H1 (cell line): ENCODE measurements around the gene ADSS1. TPM values are rescaled to one million over a fixed set of nuclear protein-coding genes. Genes with fewer than 3 reads are reported as not detected.

Experiments
- CTCF ChIA-PET: fragments of 300-600 bp; sonication (Branson Sonifier 250); formaldehyde crosslinking; loops from one replicate; lab custom pipeline; 2021; ENCODE audit not compliant: partially characterized antibody; lab: Charles Lee
- POLR2A ChIA-PET: fragments of 300-600 bp; sonication (Branson Sonifier 250); formaldehyde crosslinking; loops from one replicate; lab custom pipeline; 2021; ENCODE audit warnings: inconsistent platforms; ENCODE audit not compliant: partially characterized antibody; lab: Charles Lee
- DNase-seq, 2 experiments: peaks; one replicate each; pipeline versions ENCODE4 v3.0.0 to v3.0.0-alpha.2; 2010 to 2022; ENCODE audit warnings: low spot score in 2 of 2, low read depth in 1 of 2, mixed read lengths in 1 of 2
- FAIRE-seq: peaks from 2 replicates; lab custom pipeline; 2011; peaks lifted over from hg19 to GRCh38; lab: Jason Lieb, UNC
- H2AFZ ChIP-seq: 2 replicates; pipeline ENCODE4 v1.8.1; 2012; ENCODE audit warnings: low read length, inconsistent platforms
- H2AK5ac ChIP-seq: 2 replicates; pipeline ENCODE4 v1.6.1; 2013; ENCODE audit warnings: low read depth, low read length
- H2BK120ac ChIP-seq: replicated peaks from 2 replicates; pipeline ENCODE3; 2013; ENCODE audit warnings: low read depth, low read length, inconsistent platforms
- H2BK12ac ChIP-seq: 2 replicates; pipeline ENCODE4 v1.6.1; 2013; ENCODE audit warnings: low read depth, low read length
- H2BK15ac ChIP-seq: 2 replicates; pipeline ENCODE4 v1.6.1; 2013; ENCODE audit warnings: low read length
- H2BK20ac ChIP-seq: 2 replicates; pipeline ENCODE4 v1.6.1; 2013; ENCODE audit warnings: low read length
- H2BK5ac ChIP-seq: 2 replicates; pipeline ENCODE4 v1.6.1; 2013; ENCODE audit warnings: low read depth, low read length
- H3K14ac ChIP-seq: 2 replicates; pipeline ENCODE4 v1.6.1; 2013; ENCODE audit warnings: inconsistent platforms; ENCODE audit not compliant: insufficient read length
- H3K18ac ChIP-seq: 2 replicates; pipeline ENCODE4 v1.6.1; 2013; ENCODE audit warnings: low read length; ENCODE audit errors: extremely low read depth
- H3K23ac ChIP-seq: 2 replicates; pipeline ENCODE4 v1.6.1; 2013; ENCODE audit warnings: inconsistent platforms; ENCODE audit not compliant: insufficient read length
- H3K23me2 ChIP-seq: 2 replicates; pipeline ENCODE4 v1.6.1; 2013; ENCODE audit warnings: low read depth, low read length
- H3K27ac ChIP-seq: 2 replicates; pipeline ENCODE4 v1.6.1; 2011; ENCODE audit warnings: low read depth, low read length, inconsistent platforms
- H3K27me3 ChIP-seq, 4 experiments: replicated peaks in 1 of 4; 1 replicate in 1 of 4; 2 replicates in 3 of 4; pipeline versions ENCODE4 v1.6.1 to v1.8.1; 2011 to 2013; ENCODE audit warnings: low read length in 3 of 4, mild to moderate bottlenecking in 3 of 4, inconsistent platforms in 2 of 4, mixed read lengths in 2 of 4, moderate library complexity in 1 of 4; ENCODE audit not compliant: control insufficient read depth in 3 of 4, insufficient read depth in 3 of 4; ENCODE audit errors: extremely low read depth in 1 of 4
- H3K36me3 ChIP-seq, 4 experiments: 2 replicates each; pipeline versions ENCODE4 v1.6.1 to v1.8.1; 2011 to 2013; ENCODE audit warnings: mild to moderate bottlenecking in 4 of 4, low read length in 3 of 4, moderate library complexity in 2 of 4, control low read depth in 1 of 4, inconsistent platforms in 1 of 4; ENCODE audit not compliant: insufficient read depth in 4 of 4, control insufficient read depth in 2 of 4
- H3K4ac ChIP-seq: replicated peaks from 2 replicates; pipeline ENCODE3; 2013; ENCODE audit warnings: low read length, low read depth, mixed read lengths, inconsistent platforms; ENCODE audit not compliant: insufficient read length
- H3K4me1 ChIP-seq, 4 experiments: replicated peaks in 1 of 4; 1 replicate in 1 of 4; 2 replicates in 3 of 4; pipeline versions ENCODE4 v1.6.1 to v1.8.1; 2011 to 2013; ENCODE audit warnings: low read length in 3 of 4, inconsistent platforms in 2 of 4, mixed read lengths in 1 of 4; ENCODE audit not compliant: insufficient read depth in 4 of 4, control insufficient read depth in 3 of 4
- H3K4me2 ChIP-seq, 2 experiments: 2 replicates each; pipeline versions ENCODE4 v1.6.1 to v1.8.1; 2011 to 2013; ENCODE audit warnings: low read depth in 2 of 2, low read length in 2 of 2, control low read depth in 1 of 2, inconsistent platforms in 1 of 2, mild to moderate bottlenecking in 1 of 2; ENCODE audit not compliant: insufficient read depth in 1 of 2
- H3K4me3 ChIP-seq, 4 experiments: fragments of 200-600, 300-600 bp in 1 of 4; sonication (generic), shearing (Covaris generic), sonication (Bioruptor Twin) in 1 of 4; 2 replicates each; pipeline versions ENCODE4 v1.5.1 to v1.8.1; 2011 to 2016; ENCODE audit warnings: low read length in 4 of 4, low read depth in 3 of 4, control low read depth in 2 of 4, inconsistent platforms in 2 of 4, mild to moderate bottlenecking in 2 of 4, mixed read lengths in 1 of 4, moderate library complexity in 1 of 4; ENCODE audit not compliant: insufficient read depth in 2 of 4; ENCODE audit errors: extremely low read depth in 1 of 4
- H3K56ac ChIP-seq: replicated peaks from 2 replicates; pipeline ENCODE3; 2013; ENCODE audit warnings: low read depth, mild to moderate bottlenecking, mixed read lengths, low read length, inconsistent platforms; ENCODE audit not compliant: insufficient read length
- H3K79me1 ChIP-seq: 2 replicates; pipeline ENCODE4 v1.6.1; 2013; ENCODE audit warnings: low read depth, low read length, control low read depth
- H3K79me2 ChIP-seq, 2 experiments: 2 replicates each; pipeline versions ENCODE4 v1.6.1 to v1.8.1; 2012 to 2013; ENCODE audit warnings: low read length in 2 of 2, mild to moderate bottlenecking in 2 of 2, inconsistent platforms in 1 of 2; ENCODE audit not compliant: insufficient read depth in 2 of 2, control insufficient read depth in 1 of 2
- H3K9ac ChIP-seq, 4 experiments: replicated peaks in 1 of 4; 1 replicate in 1 of 4; 2 replicates in 3 of 4; pipeline versions ENCODE4 v1.6.1 to v1.8.1; 2011 to 2013; ENCODE audit warnings: low read depth in 3 of 4, low read length in 3 of 4, control low read depth in 2 of 4, mild to moderate bottlenecking in 2 of 4, moderate library complexity in 2 of 4, inconsistent platforms in 1 of 4; ENCODE audit errors: extremely low read depth in 1 of 4
- H3K9me3 ChIP-seq, 2 experiments: 2 replicates each; pipeline versions ENCODE4 v1.6.1 to v1.8.1; 2012 to 2013; ENCODE audit warnings: mild to moderate bottlenecking in 2 of 2, moderate library complexity in 2 of 2, control low read depth in 1 of 2, inconsistent platforms in 1 of 2, low read depth in 1 of 2, low read length in 1 of 2, mixed read lengths in 1 of 2; ENCODE audit not compliant: insufficient read depth in 2 of 2
- H4K20me1 ChIP-seq, 2 experiments: replicated peaks in 1 of 2; 2 replicates each; pipeline versions ENCODE3 to v1.8.1; 2011 to 2013; ENCODE audit warnings: inconsistent platforms in 2 of 2, low read length in 2 of 2, mild to moderate bottlenecking in 1 of 2; ENCODE audit not compliant: insufficient read depth in 2 of 2, control insufficient read depth in 1 of 2
- H4K5ac ChIP-seq: 2 replicates; pipeline ENCODE4 v1.6.1; 2013; ENCODE audit warnings: low read length, low read depth, mixed read lengths, inconsistent platforms; ENCODE audit not compliant: insufficient read length
- H4K8ac ChIP-seq: 2 replicates; pipeline ENCODE4 v1.8.0; 2013; ENCODE audit warnings: mild to moderate bottlenecking, moderate library complexity, low read length, inconsistent platforms; ENCODE audit not compliant: insufficient read depth; ENCODE audit errors: extremely low read depth
- H4K91ac ChIP-seq: replicated peaks from 2 replicates; pipeline ENCODE3; 2013; ENCODE audit warnings: low read length, mixed read lengths, inconsistent platforms; ENCODE audit not compliant: insufficient read length
- BRCA1 ChIP-seq: IDR thresholded peaks from 2 replicates; pipeline ENCODE4 v1.6.1; 2012; ENCODE audit warnings: low read depth, low read length, improper control_type of control experiment
- PHF8 ChIP-seq: fragments of 200-600 bp; sonication (generic); conservative IDR thresholded peaks from 2 replicates; pipeline ENCODE4 v1.7.1; 2012; ENCODE audit warnings: low read depth, mild to moderate bottlenecking, inconsistent platforms, low read length, moderate library complexity
- RXRA ChIP-seq: IDR thresholded peaks from 2 replicates; pipeline ENCODE4 v1.6.1; 2011; ENCODE audit warnings: low read depth, mild to moderate bottlenecking, low read length, moderate library complexity; ENCODE audit not compliant: insufficient read depth
- SIRT6 ChIP-seq: IDR thresholded peaks from one replicate; pipeline ENCODE4 v1.7.1; 2012; ENCODE audit warnings: low read length, inconsistent platforms
- SP1 ChIP-seq: IDR thresholded peaks from 2 replicates; pipeline ENCODE4 v1.6.1; 2011; ENCODE audit warnings: low read depth, low read length
- TAF7 ChIP-seq: optimal IDR thresholded peaks from 2 replicates; pipeline ENCODE3; 2011; ENCODE audit warnings: low read depth, mild to moderate bottlenecking, inconsistent platforms, low read length, moderate library complexity, borderline replicate concordance
- TEAD4 ChIP-seq: IDR thresholded peaks from 2 replicates; pipeline ENCODE4 v1.6.1; 2012; ENCODE audit warnings: low read depth, low read length, inconsistent platforms, mixed read lengths
- WGBS, 2 experiments: shearing (Covaris generic) in 1 of 2; methylation state at CpG; one replicate each; pipeline versions ENCODE4 v1.1.6 to v1.1.7; 2013 to 2015; ENCODE audit warnings: low lambda C conversion rate in 2 of 2, mixed read lengths in 2 of 2, inconsistent platforms in 1 of 2, low coverage in 1 of 2, missing lambda C conversion rate in 1 of 2; ENCODE audit not compliant: insufficient replicate concordance in 2 of 2, insufficient coverage in 1 of 2, insufficient read length in 1 of 2; ENCODE audit errors: extremely low coverage in 1 of 2, missing lambda C conversion rate in 1 of 2; 5-methylcytosine and 5-hydroxymethylcytosine counted together
- polyA plus RNA-seq, 7 experiments: library from polyadenylated mRNA; depleted of rRNA in 3 of 7; stranded (reverse) in 5 of 7; unstranded in 2 of 7; fragments of >200 nt in 5 of 7; fragments of 200-250 nt in 2 of 7; gene quantifications; 1 replicate in 5 of 7; 2 replicates in 1 of 7; 4 replicates in 1 of 7; pipeline versions ENCODE4 v1.2.1 to v1.2.3, GENCODE V29; 2011 to 2013; ENCODE audit warnings: missing spikeins in 2 of 7, mixed read lengths in 2 of 7
- total RNA-seq: library from RNA; stranded (reverse); fragmentation: NEBNext Ultra II Directional; extraction: Animal tissue kit (Norgen Biotek cat#: 25700); gene quantifications from 2 replicates; pipeline ENCODE4 v1.2.1, GENCODE V29; 2021

Gene ADSS1
- total and polyA plus RNA-seq, 2 of the 8 experiments (the other 6 are each of a cell fraction or from before 2014, with no cell fraction given): 7.1 to 7.9 TPM

DNA sequence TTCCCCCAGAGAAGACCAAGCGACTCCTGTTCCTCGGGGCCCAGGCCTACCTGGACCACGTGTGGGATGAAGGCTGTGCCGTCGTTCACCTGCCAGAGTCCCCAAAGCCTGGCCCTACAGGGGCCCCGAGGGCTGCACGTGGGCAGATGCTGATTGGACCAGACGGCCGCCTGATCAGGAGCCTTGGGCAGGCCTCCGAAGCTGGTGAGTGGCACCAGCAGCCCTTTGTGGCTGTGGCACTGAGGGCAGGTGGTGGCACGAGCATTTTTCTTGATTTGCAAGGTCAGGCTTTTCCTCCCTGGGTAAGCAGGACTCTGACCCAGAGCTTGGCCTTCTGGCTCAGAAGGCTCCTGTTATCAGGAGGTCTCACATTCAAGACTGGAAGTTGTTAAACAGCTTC lies 31.6 kb downstream of the ADSS1 start:
- Histone ChIP-seq H3K23me2 (peaks cover 5% of the 10 kb centered on the region; the same call in 1 of the 2 replicates), H4K20me1 (peaks cover 27 to 55% of the 10 kb centered on the region in 2 experiments), H3K4me3 (no peak overlapping the region), H2BK5ac (no peak overlapping the region), H3K27ac (no peak overlapping the region), H3K4me2 (no peak overlapping the region), H2BK20ac (no peak overlapping the region), H3K23ac (no peak overlapping the region), H3K27me3 (no peaks in the 10 kb centered on the region), H3K36me3 (peaks cover 8 to 36% (median 23%) of the 10 kb centered on the region in 4 experiments; a peak in 7 of 8 replicates), H2AK5ac (no peak overlapping the region), H3K4me1 (peaks cover 0 to 9% (median 5%) of the 10 kb centered on the region in 4 experiments; a peak in 6 of 7 replicates), H3K9ac (no peak overlapping the region), H2BK15ac (no peak overlapping the region), H2BK120ac (no peak overlapping the region), H4K5ac (no peak overlapping the region), H3K14ac (no peak overlapping the region), H2AFZ (no peak overlapping the region), H2BK12ac (no peak overlapping the region), H3K18ac (no peak overlapping the region), H3K56ac (no peak overlapping the region), H3K79me1 (peaks cover 32% of the 10 kb centered on the region), H4K8ac (no peak overlapping the region), H3K79me2 (peaks cover 10 to 51% of the 10 kb centered on the region in 2 experiments; a peak in 3 of 4 replicates), H3K4ac (no peak overlapping the region), H4K91ac (no peak overlapping the region), H3K9me3 (peaks cover 5 to 14% of the 10 kb centered on the region in 2 experiments)
- TF ChIP-seq BRCA1 (no peak), TEAD4 (no peak), SP1 (no peak), RXRA (no peak), SIRT6 (no peak), PHF8 (no peak), TAF7 (no peak)
- FAIRE-seq: no peak
- DNase-seq: no peak
- CTCF ChIA-PET: interaction anchor here (0.8 to 2.6 kb wide), 7 partner anchors 13 to 67 kb away, joined by 3 to 9 read pairs (median 4); partner anchors contain the start of gene ADSS1
- 92% methylated on average over 11 of the region's 11 CpGs; no CpG with 5 or more reads in 1 of the 2 experiments for WGBS, 2 experiments
- POLR2A ChIA-PET: interaction anchor here (0.9 to 1.3 kb wide), 3 partner anchors 11 to 45 kb away, joined by 3 to 7 read pairs (median 3); partner anchors contain the start of gene ZBTB42
